ENCODE measurements around the gene FAM170B. TPM values are rescaled to one million over a fixed set of nuclear protein-coding genes. Genes with fewer than 3 reads are reported as not detected.

FAM170B gene
- polyA plus RNA-seq, 1 of the 3 experiments (the other 2 are of a cell fraction) = not detected

- H3K9me3 ChIP-seq = no peaks in the 10 kb centered on the region
- no peaks in the 10 kb centered on the region for H3K9me2 ChIP-seq
- no peaks in the 10 kb centered on the region for H4K20me1 ChIP-seq (ENCODE audit: insufficient read depth)
- CTCF ChIA-PET = interaction anchor here (0.9 kb wide), 1 partner anchor 125 kb away, joined by 3 read pairs; no protein-coding TSS in a partner anchor
- TF ChIP-seq USF1 (IDR thresholded peaks at IDR 0.05; ENCODE audit: borderline replicate concordance, low read depth) = no peak
- no peak for TF ChIP-seq REST (IDR thresholded peaks at IDR 0.05; ENCODE audit: low read depth, low read length)
- no peak for TF ChIP-seq ZBTB33 (IDR thresholded peaks at IDR 0.05; ENCODE audit: borderline replicate concordance, low read depth)
- no peak for TF ChIP-seq RXRA (IDR thresholded peaks at IDR 0.05; ENCODE audit: borderline replicate concordance, low read depth)
- no peak for TF ChIP-seq NFIC (IDR thresholded peaks at IDR 0.05; ENCODE audit: borderline replicate concordance)
- no peak for TF ChIP-seq EZH2phosphoT487 (IDR thresholded peaks at IDR 0.05; ENCODE audit: borderline replicate concordance, low read depth)
- TF ChIP-seq TEAD4 (IDR thresholded peaks at IDR 0.05; ENCODE audit: borderline replicate concordance, insufficient read depth) = no peak
- TF ChIP-seq EP300 (IDR thresholded peaks at IDR 0.05; ENCODE audit: borderline replicate concordance in 1 of 2, low read depth in 1 of 2, low read length in 1 of 2) = no peak
- no peak for TF ChIP-seq GATA2 (CRISPR knock-in tag; IDR thresholded peaks at IDR 0.05)
- TF ChIP-seq TCF12 (IDR thresholded peaks at IDR 0.05) = no peak
- no peak for TF ChIP-seq TAF1 (IDR thresholded peaks at IDR 0.05; ENCODE audit: borderline replicate concordance, low read depth, low read length)
- no peak for TF ChIP-seq YY1 (IDR thresholded peaks at IDR 0.05; ENCODE audit: low read depth)
- no peaks in the 10 kb centered on the region for H3K79me2 ChIP-seq (ENCODE audit: insufficient read depth)
- WGBS (ENCODE audit: low lambda C conversion rate) = 53% methylated on average over 4 of the region's 7 CpGs
- no peaks in the 10 kb centered on the region for H3F3A ChIP-seq (replicated peaks; ENCODE audit: insufficient read depth)
- DNase-seq = no peak
- no peaks in the 10 kb centered on the region for H3K36me3 ChIP-seq (replicated peaks in 1 of 2; ENCODE audit: control insufficient read depth in 1 of 2, insufficient read depth in 2 of 2, low read length in 1 of 2)
- no peak overlapping the region for H3K4me2 ChIP-seq
- peaks cover 0 to 26% of the 10 kb centered on the region in 2 experiments; a peak in 1 of 4 replicates for H3K4me1 ChIP-seq (ENCODE audit: control insufficient read depth in 1 of 2, insufficient read depth in 2 of 2, low read depth in 1 of 2, low read length in 1 of 2)
- no peaks in the 10 kb centered on the region for H3K27me3 ChIP-seq (ENCODE audit: insufficient read depth)
- H2AFZ ChIP-seq (ENCODE audit: low read depth) = no peak overlapping the region
- no peak overlapping the region for H3K27ac ChIP-seq (ENCODE audit: low read depth in 2 of 2, low read length in 1 of 2)
- POLR2A ChIA-PET = no interaction called here
- no peak overlapping the region for H3K4me3 ChIP-seq (ENCODE audit: low read depth in 2 of 2, low read length in 1 of 2)
- H3K9ac ChIP-seq = no peak overlapping the region
These were observed 27.4 kb downstream of the FAM170B start for GRCh38 chr10:49106451-49106850.

Measured in SK-N-SH (cell line).